Activated naive CD8-positive, alpha-beta T cell (primary cell): ENCODE data around the gene PSMC5.
"Not testable (repeated sequence)": the region's sequence is repeated elsewhere in the genome, so short reads cannot be mapped to it uniquely, and the experiment has no call there.

Experiments
- H3K27ac Mint-ChIP-seq: one replicate; pipeline ENCODE4 v1.8.0; 2021; ENCODE audit warnings: mixed read lengths
- H3K27me3 Mint-ChIP-seq: one replicate; pipeline ENCODE4 v1.8.0; 2021; ENCODE audit warnings: mixed read lengths
- H3K36me3 Mint-ChIP-seq: one replicate; pipeline ENCODE4 v1.8.0; 2021; ENCODE audit warnings: mixed read lengths
- H3K4me1 Mint-ChIP-seq: one replicate; pipeline ENCODE4 v1.8.0; 2021; ENCODE audit warnings: low read depth, mixed read lengths
- H3K4me3 Mint-ChIP-seq: one replicate; pipeline ENCODE4 v1.8.0; 2021; ENCODE audit warnings: mild to moderate bottlenecking, mixed read lengths
- H3K9me3 Mint-ChIP-seq: one replicate; pipeline ENCODE4 v1.8.0; 2021; ENCODE audit warnings: low read depth, mixed read lengths

The PSMC5 gene

DNA sequence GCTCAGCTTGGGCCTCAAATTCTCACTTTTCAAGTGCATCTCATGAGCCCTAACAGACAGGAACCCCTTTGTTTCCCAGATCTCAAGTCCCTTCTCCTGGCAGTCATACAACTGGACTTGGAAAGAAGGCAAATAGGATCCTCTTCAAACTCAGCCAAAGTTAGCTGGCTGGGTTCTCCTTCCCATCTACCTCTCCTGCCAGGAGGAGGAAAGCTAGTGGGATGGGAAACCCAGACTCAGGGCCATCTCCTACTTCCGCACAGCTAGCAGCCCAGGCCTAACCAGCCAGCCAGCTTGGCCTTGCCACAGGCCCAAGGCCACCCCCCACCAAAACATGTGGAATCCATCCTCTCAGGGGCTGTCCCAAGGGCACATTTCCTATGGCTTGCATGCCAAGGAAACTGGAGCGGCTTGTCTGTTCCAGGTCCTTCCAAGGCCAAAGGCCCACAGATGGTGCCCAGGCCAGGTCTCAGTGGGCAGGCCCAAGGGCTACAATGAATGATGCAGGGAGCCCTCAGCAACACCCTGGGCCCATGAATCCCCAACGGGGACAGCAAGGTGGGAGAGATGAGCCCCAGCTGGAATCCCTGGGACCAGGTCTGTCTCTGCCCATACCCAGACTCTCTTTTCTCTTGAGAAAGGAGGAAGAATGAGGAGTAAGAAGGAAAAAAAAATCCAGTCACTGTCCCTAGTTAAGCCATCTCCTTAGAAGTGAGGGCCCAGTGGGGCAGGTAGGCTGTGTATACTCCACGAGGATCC lies 13.5 kb downstream of the PSMC5 start:
- Mint-ChIP-seq H3K9me3 (no peaks in the 10 kb centered on the region), H3K36me3 (peaks cover 2% of the 10 kb centered on the region), H3K4me3 (peak overlapping the region; percentile 94), H3K27ac (peak overlapping the region; percentile 92), H3K4me1 (peaks cover 40% of the 10 kb centered on the region), H3K27me3 (no peaks in the 10 kb centered on the region)

- Mint-ChIP-seq H3K27ac (peak overlapping the region; percentile 92), H3K4me1 (peaks cover 38% of the 10 kb centered on the region), H3K4me3 (peak overlapping the region; percentile 94), H3K27me3 (no peaks in the 10 kb centered on the region), H3K9me3 (no peaks in the 10 kb centered on the region), H3K36me3 (peaks cover 2% of the 10 kb centered on the region)
These were observed 14.3 kb downstream of the PSMC5 start for GRCh38 chr17:63841350-63842172.

DNA sequence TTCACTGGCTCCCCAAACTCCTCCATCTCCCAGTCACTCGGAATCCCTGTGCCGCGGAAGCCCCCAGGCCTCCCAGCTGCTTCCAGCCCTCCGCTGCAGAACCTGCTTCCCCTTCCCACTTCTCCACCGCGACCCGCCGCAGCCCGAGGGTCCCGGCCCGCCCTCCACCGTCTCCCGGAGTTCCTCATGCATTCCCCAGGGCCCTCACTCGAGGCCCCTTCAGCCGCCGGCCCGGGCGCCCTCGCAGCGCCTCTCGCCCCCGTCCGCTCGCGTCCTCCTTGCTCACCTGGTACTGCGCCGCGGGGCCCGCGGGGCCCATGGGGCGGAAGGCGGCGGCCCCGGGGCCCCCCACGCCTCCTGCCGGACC lies 14.9 kb downstream of the PSMC5 start:
- Mint-ChIP-seq H3K27me3 (no peaks in the 10 kb centered on the region), H3K27ac (peak overlapping the region; percentile 92), H3K36me3 (peaks cover 2% of the 10 kb centered on the region), H3K4me3 (peak overlapping the region; percentile 94), H3K9me3 (no peaks in the 10 kb centered on the region), H3K4me1 (peaks cover 34% of the 10 kb centered on the region)

GRCh38 chr17:63842540-63843386 lies 15.5 kb downstream of the PSMC5 start, which contains the start of gene SMARCD2:
TSS of gene SMARCD2 (minus strand) at chr17:63842685. CDS start at chr17:63842674, 11 bp downstream.
- H3K36me3 Mint-ChIP-seq = peaks cover 2% of the 10 kb centered on the region
- no peaks in the 10 kb centered on the region for H3K27me3 Mint-ChIP-seq
- peak within 1 kb of the TSS; percentile 94 for H3K4me3 Mint-ChIP-seq
- H3K9me3 Mint-ChIP-seq = no peaks in the 10 kb centered on the region
- H3K4me1 Mint-ChIP-seq = peaks cover 35% of the 10 kb centered on the region
- peak within 1 kb of the TSS; percentile 92 for H3K27ac Mint-ChIP-seq

- not testable (repeated sequence) for H3K27me3 Mint-ChIP-seq, H3K9me3 Mint-ChIP-seq, H3K36me3 Mint-ChIP-seq
- H3K27ac Mint-ChIP-seq = peak overlapping the region; percentile 85
- peaks cover 38% of the 10 kb centered on the region for H3K4me1 Mint-ChIP-seq
- peak overlapping the region; percentile 84 for H3K4me3 Mint-ChIP-seq
These were observed 16.2 kb downstream of the PSMC5 start for GRCh38 chr17:63843387-63843888.

DNA sequence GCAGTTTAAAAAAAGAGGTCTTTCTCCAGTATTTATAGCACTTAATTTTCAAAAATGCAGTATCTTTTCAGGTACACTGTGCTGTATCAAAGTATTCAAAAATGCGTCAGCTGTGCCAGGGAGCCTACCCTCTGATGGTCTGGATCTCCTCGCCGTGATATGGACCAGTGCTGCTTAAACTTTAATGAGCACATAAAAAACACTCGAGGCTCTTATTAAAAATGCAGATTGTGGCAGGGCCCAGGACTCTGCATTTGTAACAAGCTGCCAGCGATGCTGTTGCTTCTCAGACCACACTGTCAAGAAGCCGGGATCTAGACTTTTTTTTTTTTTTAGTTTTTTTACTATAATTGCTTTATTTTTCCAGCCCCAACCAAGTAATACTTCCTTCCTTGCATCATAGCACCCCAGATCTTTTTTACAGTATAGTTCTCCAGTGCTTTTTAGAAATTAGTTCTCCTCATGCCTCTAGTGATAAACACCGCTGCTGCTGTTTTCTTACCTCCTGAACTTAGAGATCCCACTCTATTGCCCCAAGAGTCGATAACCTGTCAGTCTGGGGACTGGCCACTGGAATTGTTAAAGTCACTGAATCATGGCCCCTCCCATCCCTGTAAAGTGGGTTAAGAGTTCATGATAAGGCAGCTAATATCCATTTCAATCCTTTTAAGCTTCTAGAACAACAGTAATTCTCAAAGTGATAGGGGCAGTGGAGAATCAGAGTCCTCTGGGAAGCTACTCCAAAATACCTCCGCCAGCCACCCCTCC lies 16.9 kb downstream of the PSMC5 start:
- Mint-ChIP-seq H3K27me3 (no peaks in the 10 kb centered on the region), H3K36me3 (peaks cover 2% of the 10 kb centered on the region), H3K4me1 (peaks cover 37% of the 10 kb centered on the region), H3K9me3 (no peaks in the 10 kb centered on the region), H3K27ac (peak overlapping the region; percentile 85), H3K4me3 (peak overlapping the region; percentile 84)

GRCh38 chr17:63845509-63845908 lies 18.3 kb downstream of the PSMC5 start:
- no peaks in the 10 kb centered on the region for H3K9me3 Mint-ChIP-seq
- H3K4me3 Mint-ChIP-seq = no peak overlapping the region
- no peaks in the 10 kb centered on the region for H3K27me3 Mint-ChIP-seq
- H3K27ac Mint-ChIP-seq = no peak overlapping the region
- no peaks in the 10 kb centered on the region for H3K36me3 Mint-ChIP-seq
- H3K4me1 Mint-ChIP-seq = peaks cover 30% of the 10 kb centered on the region

GRCh38 chr17:63847525-63848249 lies 20.5 kb downstream of the PSMC5 start:
- Mint-ChIP-seq H3K36me3 (no peaks in the 10 kb centered on the region), H3K4me3 (peak overlapping the region; percentile 66), H3K27ac (peak overlapping the region; percentile 70), H3K27me3 (no peaks in the 10 kb centered on the region), H3K4me1 (peaks cover 22% of the 10 kb centered on the region), H3K9me3 (no peaks in the 10 kb centered on the region)

DNA sequence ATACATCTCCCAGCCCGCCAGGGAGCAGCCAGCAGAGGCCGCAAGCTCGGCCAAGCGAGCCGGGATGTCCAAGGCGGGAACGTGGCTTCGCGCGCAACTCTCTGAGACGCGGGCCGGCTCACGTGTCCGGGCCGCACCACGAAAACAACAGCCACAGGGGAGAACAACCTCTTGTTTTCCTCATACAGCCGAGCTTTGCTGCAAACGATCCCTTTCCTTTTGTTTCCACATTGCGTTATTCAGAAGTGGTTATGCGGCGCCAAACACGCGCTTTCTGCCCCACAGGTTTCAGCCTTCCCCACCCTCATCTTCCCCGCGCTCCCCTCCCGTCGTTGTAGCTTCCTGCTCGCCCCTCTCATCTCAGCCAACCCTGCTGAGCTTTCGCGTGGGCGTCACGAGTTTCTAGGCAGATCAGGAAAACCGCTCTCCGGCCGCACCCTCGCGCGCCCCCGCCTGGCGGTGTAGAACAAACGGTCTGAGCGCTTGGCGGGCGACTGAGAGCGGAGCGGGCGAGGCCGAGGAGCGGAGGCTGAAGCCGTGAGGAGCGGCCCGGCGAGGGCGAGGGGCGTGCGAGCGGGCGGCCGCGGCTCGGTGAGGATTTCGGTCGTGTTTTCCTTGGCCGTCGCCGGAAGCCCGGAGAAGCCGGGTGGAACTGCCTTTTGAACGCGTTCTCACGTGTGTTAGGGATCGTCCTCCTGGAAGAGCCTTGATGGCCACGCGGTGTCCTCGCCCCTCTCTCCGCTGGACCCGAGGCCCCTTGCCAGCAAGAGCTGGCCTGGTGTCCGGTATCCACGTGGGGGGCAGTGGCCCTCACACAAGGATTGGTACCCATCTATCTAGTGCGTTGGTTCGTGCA lies 21.8 kb downstream of the PSMC5 start:
- H3K27ac Mint-ChIP-seq = peak overlapping the region; percentile 93
- no peaks in the 10 kb centered on the region for H3K36me3 Mint-ChIP-seq
- H3K9me3 Mint-ChIP-seq = no peaks in the 10 kb centered on the region
- peaks cover 14% of the 10 kb centered on the region for H3K4me1 Mint-ChIP-seq
- no peaks in the 10 kb centered on the region for H3K27me3 Mint-ChIP-seq
- H3K4me3 Mint-ChIP-seq = peak overlapping the region; percentile 82

DNA sequence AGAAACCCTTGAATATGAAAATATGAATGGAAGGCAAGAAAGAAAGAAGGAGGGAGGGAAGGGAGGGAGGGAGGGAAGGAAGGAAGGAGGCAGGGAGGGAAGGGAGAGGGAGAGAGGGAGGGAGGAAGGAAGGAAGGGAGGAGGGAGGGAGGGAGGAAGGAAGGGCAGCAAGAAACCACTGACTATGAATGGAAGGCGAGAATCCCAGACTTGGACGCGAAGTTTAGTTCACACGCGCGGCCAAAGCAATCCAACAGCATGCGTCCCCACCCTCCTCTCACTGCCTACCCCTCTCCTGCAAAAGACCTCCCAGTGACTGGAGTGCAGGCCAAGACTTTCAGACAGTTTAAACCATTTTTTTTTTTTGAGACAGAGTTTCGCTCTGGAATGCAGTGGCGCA lies 23.2 kb downstream of the PSMC5 start:
- Mint-ChIP-seq H3K9me3 (no peaks in the 10 kb centered on the region), H3K27ac (no peak overlapping the region), H3K27me3 (no peaks in the 10 kb centered on the region), H3K4me3 (no peak overlapping the region), H3K36me3 (no peaks in the 10 kb centered on the region), H3K4me1 (peaks cover 12% of the 10 kb centered on the region)

DNA sequence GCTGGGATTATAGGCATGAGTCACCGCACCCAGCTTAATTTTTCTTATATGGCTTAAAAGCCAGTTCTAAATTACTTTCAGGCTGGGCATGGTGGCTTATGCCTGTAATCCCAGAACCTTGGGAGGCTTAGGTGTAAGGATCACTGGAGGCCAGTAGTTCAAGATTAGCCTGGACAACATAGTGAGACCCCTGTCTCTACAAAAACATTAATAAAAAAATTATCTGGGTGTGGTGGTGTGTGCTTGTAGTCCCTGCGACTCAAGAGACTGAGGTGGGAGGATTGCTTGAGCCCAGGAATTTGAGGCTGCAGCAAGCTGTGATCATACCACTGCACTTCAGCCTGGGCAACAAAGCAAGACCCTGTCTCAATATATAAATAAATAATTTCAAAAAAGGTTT lies 26.0 kb downstream of the PSMC5 start:
- Mint-ChIP-seq H3K9me3 (no peaks in the 10 kb centered on the region), H3K27me3 (no peaks in the 10 kb centered on the region), H3K4me3 (no peak overlapping the region), H3K4me1 (peaks cover 6% of the 10 kb centered on the region), H3K36me3 (no peaks in the 10 kb centered on the region), H3K27ac (no peak overlapping the region)

DNA sequence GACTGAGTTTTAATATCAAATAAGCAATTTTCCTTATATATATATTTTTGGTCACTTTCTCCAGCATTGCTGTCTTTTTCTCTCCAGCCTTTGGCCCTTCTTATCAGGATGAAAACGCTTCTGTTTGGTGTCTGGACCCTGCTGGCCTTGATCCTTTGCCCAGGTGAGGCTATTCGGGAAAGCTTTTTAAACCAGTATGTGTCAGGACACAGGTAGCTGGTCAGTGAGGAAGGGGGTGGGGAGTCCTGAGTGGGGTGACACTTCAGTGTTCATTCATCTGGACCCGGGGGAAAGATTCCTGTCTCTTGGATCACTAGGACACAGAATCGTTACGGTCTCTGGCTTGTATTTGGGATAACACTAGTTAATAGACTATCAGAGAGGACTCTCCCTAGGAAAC lies 27.5 kb downstream of the PSMC5 start:
- no peak overlapping the region for H3K27ac Mint-ChIP-seq

DNA sequence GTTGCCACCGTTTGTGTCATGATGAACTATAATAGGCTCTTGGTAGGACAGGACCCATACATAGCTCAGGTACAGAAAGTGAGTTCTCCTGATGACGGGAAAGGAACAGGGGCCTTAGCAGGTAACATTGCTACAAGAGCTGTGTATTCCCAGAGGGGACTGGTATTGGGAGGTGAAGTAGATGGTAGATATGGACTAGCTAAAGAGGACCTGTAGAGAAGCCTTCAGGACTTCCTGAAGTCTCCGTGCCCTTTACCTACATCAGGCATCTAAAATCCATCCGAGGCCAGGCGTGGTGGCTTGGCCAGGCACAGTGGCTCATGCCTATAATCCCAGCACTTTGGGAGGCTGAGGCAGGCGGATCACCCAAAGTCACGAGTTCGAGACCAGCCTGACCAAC lies 28.0 kb downstream of the PSMC5 start:
- Mint-ChIP-seq H3K27ac (no peak overlapping the region), H3K36me3 (no peaks in the 10 kb centered on the region), H3K27me3 (no peaks in the 10 kb centered on the region), H3K4me1 (no peaks in the 10 kb centered on the region), H3K4me3 (no peak overlapping the region), H3K9me3 (no peaks in the 10 kb centered on the region)

More for the DNA sequence above, 27.5 kb downstream of the PSMC5 start:
- Mint-ChIP-seq H3K4me1 (no peaks in the 10 kb centered on the region), H3K27me3 (no peaks in the 10 kb centered on the region), H3K4me3 (no peak overlapping the region), H3K9me3 (no peaks in the 10 kb centered on the region), H3K36me3 (no peaks in the 10 kb centered on the region)
